HEK293 (cell line): Measurements from ENCODE around the gene NMNAT1.

Experiments
- CTCF ChIA-PET: fragments of 350-600 bp; formaldehyde crosslinking; extraction: SDS; loops from one replicate; lab custom pipeline; 2021; ENCODE audit warnings: antibody characterized with exemption; lab: Yijun Ruan, JAX
- POLR2A ChIA-PET: fragments of 300-600 bp; formaldehyde crosslinking; extraction: SDS; loops from one replicate; lab custom pipeline; 2020; ENCODE audit warnings: antibody characterized with exemption, inconsistent platforms; lab: Yijun Ruan, JAX
- H3K27ac ChIP-seq: fragments of 200-500 bp; sonication (Bioruptor generic); 2 replicates; pipeline ENCODE4 v1.5.1; 2014; ENCODE audit warnings: low read depth, low read length, control low read depth, inconsistent platforms; ENCODE audit errors: extremely low read depth
- H3K36me3 ChIP-seq, 2 experiments: fragments of 200-500 bp in 1 of 2; sonication (Bioruptor generic) in 1 of 2; 1 replicate in 1 of 2; 2 replicates in 1 of 2; pipeline ENCODE4 v1.5.1; 2014 to 2017; ENCODE audit warnings: inconsistent platforms in 2 of 2, low read length in 2 of 2; ENCODE audit not compliant: control insufficient read depth in 2 of 2, insufficient read depth in 1 of 2
- H3K4me1 ChIP-seq: fragments of 200-500 bp; sonication (Bioruptor generic); 2 replicates; pipeline ENCODE4 v1.5.1; 2014; ENCODE audit warnings: mild to moderate bottlenecking, low read length, inconsistent platforms; ENCODE audit not compliant: control insufficient read depth, insufficient read depth
- H3K4me3 ChIP-seq: 2 replicates; pipeline ENCODE4 v1.5.1; 2011; ENCODE audit warnings: low read depth, mild to moderate bottlenecking, control low read depth, low read length, moderate library complexity
- H3K9me3 ChIP-seq: fragments of 200-500 bp; sonication (Bioruptor generic); 2 replicates; pipeline ENCODE4 v1.5.1; 2014; ENCODE audit warnings: low read depth, low read length, inconsistent platforms; ENCODE audit not compliant: control insufficient read depth, insufficient read depth
- GLIS1 ChIP-seq: fragments of 450-650 bp; formaldehyde crosslinking; IDR thresholded peaks from 2 replicates; pipeline ENCODE4 v1.5.1; 2016; ENCODE audit warnings: missing biosample characterization, missing genetic modification characterization
- HOXC10 ChIP-seq: sonication (generic); formaldehyde crosslinking; IDR thresholded peaks from 2 replicates; pipeline ENCODE4 v1.8.1; 2023; ENCODE audit warnings: mild to moderate bottlenecking, missing genetic modification reagents
- IKZF3 ChIP-seq: fragments of 450-650 bp; IDR thresholded peaks from 2 replicates; pipeline ENCODE4 v1.5.0; 2018; ENCODE audit warnings: missing biosample characterization, mild to moderate bottlenecking, missing genetic modification characterization, moderate library complexity
- OSR2 ChIP-seq: fragments of 450-650 bp; formaldehyde crosslinking; IDR thresholded peaks from 2 replicates; pipeline ENCODE4 v1.5.1; 2016; ENCODE audit warnings: missing biosample characterization, missing genetic modification characterization
- PRDM1 ChIP-seq: fragments of 450-650 bp; formaldehyde crosslinking; IDR thresholded peaks from 2 replicates; pipeline ENCODE4; 2016; ENCODE audit warnings: missing biosample characterization, missing genetic modification characterization
- SP3 ChIP-seq: fragments of 450-650 bp; formaldehyde crosslinking; IDR thresholded peaks from 2 replicates; pipeline ENCODE4 v1.5.1; 2016; ENCODE audit warnings: missing biosample characterization, missing genetic modification characterization
- ZBTB26 ChIP-seq: fragments of 450-650 bp; formaldehyde crosslinking; optimal IDR thresholded peaks from 2 replicates; pipeline ENCODE3; 2016; ENCODE audit warnings: missing biosample characterization, mild to moderate bottlenecking, missing genetic modification characterization
- ZIC2 ChIP-seq: fragments of 450-650 bp; formaldehyde crosslinking; IDR thresholded peaks from 2 replicates; pipeline ENCODE4 v1.5.1; 2016; ENCODE audit warnings: missing biosample characterization, missing genetic modification characterization
- ZNF10 ChIP-seq: fragments of 450-650 bp; formaldehyde crosslinking; IDR thresholded peaks from 2 replicates; pipeline ENCODE4 v1.5.1; 2017; ENCODE audit warnings: missing biosample characterization, missing genetic modification characterization
- ZNF394 ChIP-seq: fragments of 450-650 bp; formaldehyde crosslinking; IDR thresholded peaks from 2 replicates; pipeline ENCODE4 v1.5.1; 2016; ENCODE audit warnings: missing biosample characterization, missing genetic modification characterization, mild to moderate bottlenecking, moderate library complexity, borderline replicate concordance
- ZNF423 ChIP-seq: fragments of 450-650 bp; formaldehyde crosslinking; IDR thresholded peaks from 2 replicates; pipeline ENCODE4 v1.5.1; 2016; ENCODE audit warnings: missing biosample characterization, missing genetic modification characterization
- ZNF549 ChIP-seq: fragments of 450-650 bp; IDR thresholded peaks from 2 replicates; pipeline ENCODE4 v1.5.1; 2018; ENCODE audit warnings: missing biosample characterization, missing genetic modification characterization, mild to moderate bottlenecking, inconsistent platforms, moderate library complexity
- ZNF558 ChIP-seq: fragments of 450-650 bp; formaldehyde crosslinking; IDR thresholded peaks from 2 replicates; pipeline ENCODE4 v1.5.1; 2016; ENCODE audit warnings: missing biosample characterization, missing genetic modification characterization
- ZNF621 ChIP-seq: fragments of 450-650 bp; formaldehyde crosslinking; IDR thresholded peaks from 2 replicates; pipeline ENCODE4 v1.5.1; 2017; ENCODE audit warnings: missing biosample characterization, missing genetic modification characterization
- ZNF654 ChIP-seq: fragments of 450-650 bp; formaldehyde crosslinking; IDR thresholded peaks from 2 replicates; pipeline ENCODE4 v1.5.1; 2016; ENCODE audit warnings: low read depth, missing biosample characterization, missing genetic modification characterization
- ZNF660 ChIP-seq: fragments of 450-650 bp; IDR thresholded peaks from 2 replicates; pipeline ENCODE4 v1.5.1; 2018; ENCODE audit warnings: missing biosample characterization, mild to moderate bottlenecking, missing genetic modification characterization
- ZNF664 ChIP-seq: fragments of 450-650 bp; formaldehyde crosslinking; IDR thresholded peaks from 2 replicates; pipeline ENCODE4 v1.5.1; 2016; ENCODE audit warnings: missing biosample characterization, missing genetic modification characterization

Gene NMNAT1

GRCh38 chr1:9927259-9927658 lies 16.0 kb upstream of the NMNAT1 start:
- no peak overlapping the region for H3K4me3 ChIP-seq
- no peak overlapping the region for H3K27ac ChIP-seq
- H3K9me3 ChIP-seq, result no peaks in the 10 kb centered on the region
- TF ChIP-seq ZNF394 (tag by site-specific recombination), result peak; percentile 87
- no peak for TF ChIP-seq HOXC10 (CRISPR knock-in tag)
- TF ChIP-seq OSR2, result peak; percentile 74
- H3K36me3 ChIP-seq, result peaks cover 9 to 22% of the 10 kb centered on the region in 2 experiments; a peak in 2 of 3 replicates
- H3K4me1 ChIP-seq, result peaks cover 1% of the 10 kb centered on the region; the same call in 1 of the 2 replicates
- CTCF ChIA-PET, result interaction anchor here (0.6 kb wide), 2 partner anchors 74 to 474 kb away, joined by 3 to 4 read pairs; no protein-coding TSS in a partner anchor
- POLR2A ChIA-PET, result interaction anchor here (0.6 to 0.7 kb wide), 3 partner anchors 11 to 286 kb away, joined by 3 to 4 read pairs (median 3); no protein-coding TSS in a partner anchor

GRCh38 chr1:9929431-9930385 lies 13.6 kb upstream of the NMNAT1 start:
- Histone ChIP-seq H3K9me3 (no peaks in the 10 kb centered on the region), H3K4me3 (no peak overlapping the region), H3K36me3 (peaks cover 23 to 43% of the 10 kb centered on the region in 2 experiments), H3K4me1 (no peaks in the 10 kb centered on the region), H3K27ac (no peak overlapping the region)
- CTCF ChIA-PET, result interaction anchor here (2.3 to 5.0 kb wide), 2 partner anchors 13 to 20 kb away, joined by 13 to 24 read pairs; partner anchors contain the start of genes LZIC and NMNAT1
- TF ChIP-seq ZBTB26 (tag by site-specific recombination), result no peak
- peak; percentile 60 for TF ChIP-seq ZIC2
- no peak for TF ChIP-seq ZNF10 (tag by site-specific recombination)
- peak; percentile 34; the same call in 1 of the 2 replicates for TF ChIP-seq GLIS1
- TF ChIP-seq SP3 (tag by site-specific recombination), result no peak
- no peak for TF ChIP-seq ZNF660 (tag by site-specific recombination)
- POLR2A ChIA-PET, result interaction anchor here (0.7 to 1.1 kb wide), 2 partner anchors 13 to 103 kb away, joined by 3 read pairs; partner anchors contain the start of genes LZIC, NMNAT1 and UBE4B

- H3K4me1 ChIP-seq, result no peaks in the 10 kb centered on the region
- H3K9me3 ChIP-seq, result no peaks in the 10 kb centered on the region
- peak overlapping the region; percentile 89 for H3K4me3 ChIP-seq
- peaks cover 3 to 23% of the 10 kb centered on the region in 2 experiments; a peak in 2 of 3 replicates for H3K36me3 ChIP-seq
- ChIA-PET POLR2A (interaction anchor here (0.9 to 2.7 kb wide), 10 partner anchors 10 to 345 kb away, joined by 3 to 26 read pairs (median 4); partner anchors contain the start of genes KIF1B and UBE4B), CTCF (interaction anchor here (0.6 to 3.2 kb wide), 15 partner anchors 9 to 230 kb away, joined by 3 to 24 read pairs (median 5); no protein-coding TSS in a partner anchor)
- peak overlapping the region; percentile 69 for H3K27ac ChIP-seq
- no peak for TF ChIP-seq ZNF621
- peak; percentile 97 for TF ChIP-seq ZNF664 (tag by site-specific recombination)
- peak; percentile 32; the same call in 1 of the 2 replicates for TF ChIP-seq ZNF654
- no peak for TF ChIP-seq ZNF558 (tag by site-specific recombination)
- TF ChIP-seq ZNF549 (tag by site-specific recombination), result no peak
- no peak for TF ChIP-seq ZNF423 (tag by site-specific recombination)
- TF ChIP-seq IKZF3, result no peak
- 0 out of 2 replicates have a peak, but pooled peaks have one; percentile 7 for TF ChIP-seq PRDM1
Observed at GRCh38 chr1:9942399-9942938, 806 bp upstream of the NMNAT1 start.
